H1 (cell line): ENCODE data around the gene CST7. TPM values are rescaled to one million over a fixed set of nuclear protein-coding genes. Genes with fewer than 3 reads are reported as not detected.

Experiments
- CTCF ChIA-PET: fragments of 300-600 bp; sonication (Branson Sonifier 250); formaldehyde crosslinking; loops from one replicate; lab custom pipeline; 2021; ENCODE audit not compliant: partially characterized antibody; lab: Charles Lee
- POLR2A ChIA-PET: fragments of 300-600 bp; sonication (Branson Sonifier 250); formaldehyde crosslinking; loops from one replicate; lab custom pipeline; 2021; ENCODE audit warnings: inconsistent platforms; ENCODE audit not compliant: partially characterized antibody; lab: Charles Lee
- DNase-seq, 2 experiments: peaks; one replicate each; pipeline versions ENCODE4 v3.0.0 to v3.0.0-alpha.2; 2010 to 2022; ENCODE audit warnings: low spot score in 2 of 2, low read depth in 1 of 2, mixed read lengths in 1 of 2
- FAIRE-seq: peaks from 2 replicates; lab custom pipeline; 2011; peaks lifted over from hg19 to GRCh38; lab: Jason Lieb, UNC
- H2AFZ ChIP-seq: 2 replicates; pipeline ENCODE4 v1.8.1; 2012; ENCODE audit warnings: low read length, inconsistent platforms
- H2AK5ac ChIP-seq: 2 replicates; pipeline ENCODE4 v1.6.1; 2013; ENCODE audit warnings: low read depth, low read length
- H2BK120ac ChIP-seq: replicated peaks from 2 replicates; pipeline ENCODE3; 2013; ENCODE audit warnings: low read depth, low read length, inconsistent platforms
- H2BK12ac ChIP-seq: 2 replicates; pipeline ENCODE4 v1.6.1; 2013; ENCODE audit warnings: low read depth, low read length
- H2BK15ac ChIP-seq: 2 replicates; pipeline ENCODE4 v1.6.1; 2013; ENCODE audit warnings: low read length
- H2BK20ac ChIP-seq: 2 replicates; pipeline ENCODE4 v1.6.1; 2013; ENCODE audit warnings: low read length
- H2BK5ac ChIP-seq: 2 replicates; pipeline ENCODE4 v1.6.1; 2013; ENCODE audit warnings: low read depth, low read length
- H3K14ac ChIP-seq: 2 replicates; pipeline ENCODE4 v1.6.1; 2013; ENCODE audit warnings: inconsistent platforms; ENCODE audit not compliant: insufficient read length
- H3K18ac ChIP-seq: 2 replicates; pipeline ENCODE4 v1.6.1; 2013; ENCODE audit warnings: low read length; ENCODE audit errors: extremely low read depth
- H3K23ac ChIP-seq: 2 replicates; pipeline ENCODE4 v1.6.1; 2013; ENCODE audit warnings: inconsistent platforms; ENCODE audit not compliant: insufficient read length
- H3K23me2 ChIP-seq: 2 replicates; pipeline ENCODE4 v1.6.1; 2013; ENCODE audit warnings: low read depth, low read length
- H3K27ac ChIP-seq: 2 replicates; pipeline ENCODE4 v1.6.1; 2011; ENCODE audit warnings: low read depth, low read length, inconsistent platforms
- H3K27me3 ChIP-seq, 4 experiments: replicated peaks in 1 of 4; 1 replicate in 1 of 4; 2 replicates in 3 of 4; pipeline versions ENCODE4 v1.6.1 to v1.8.1; 2011 to 2013; ENCODE audit warnings: low read length in 3 of 4, mild to moderate bottlenecking in 3 of 4, inconsistent platforms in 2 of 4, mixed read lengths in 2 of 4, moderate library complexity in 1 of 4; ENCODE audit not compliant: control insufficient read depth in 3 of 4, insufficient read depth in 3 of 4; ENCODE audit errors: extremely low read depth in 1 of 4
- H3K36me3 ChIP-seq, 4 experiments: 2 replicates each; pipeline versions ENCODE4 v1.6.1 to v1.8.1; 2011 to 2013; ENCODE audit warnings: mild to moderate bottlenecking in 4 of 4, low read length in 3 of 4, moderate library complexity in 2 of 4, control low read depth in 1 of 4, inconsistent platforms in 1 of 4; ENCODE audit not compliant: insufficient read depth in 4 of 4, control insufficient read depth in 2 of 4
- H3K4ac ChIP-seq: replicated peaks from 2 replicates; pipeline ENCODE3; 2013; ENCODE audit warnings: low read length, low read depth, mixed read lengths, inconsistent platforms; ENCODE audit not compliant: insufficient read length
- H3K4me1 ChIP-seq, 4 experiments: replicated peaks in 1 of 4; 1 replicate in 1 of 4; 2 replicates in 3 of 4; pipeline versions ENCODE4 v1.6.1 to v1.8.1; 2011 to 2013; ENCODE audit warnings: low read length in 3 of 4, inconsistent platforms in 2 of 4, mixed read lengths in 1 of 4; ENCODE audit not compliant: insufficient read depth in 4 of 4, control insufficient read depth in 3 of 4
- H3K4me2 ChIP-seq, 2 experiments: 2 replicates each; pipeline versions ENCODE4 v1.6.1 to v1.8.1; 2011 to 2013; ENCODE audit warnings: low read depth in 2 of 2, low read length in 2 of 2, control low read depth in 1 of 2, inconsistent platforms in 1 of 2, mild to moderate bottlenecking in 1 of 2; ENCODE audit not compliant: insufficient read depth in 1 of 2
- H3K4me3 ChIP-seq, 4 experiments: fragments of 200-600, 300-600 bp in 1 of 4; sonication (generic), shearing (Covaris generic), sonication (Bioruptor Twin) in 1 of 4; 2 replicates each; pipeline versions ENCODE4 v1.5.1 to v1.8.1; 2011 to 2016; ENCODE audit warnings: low read length in 4 of 4, low read depth in 3 of 4, control low read depth in 2 of 4, inconsistent platforms in 2 of 4, mild to moderate bottlenecking in 2 of 4, mixed read lengths in 1 of 4, moderate library complexity in 1 of 4; ENCODE audit not compliant: insufficient read depth in 2 of 4; ENCODE audit errors: extremely low read depth in 1 of 4
- H3K56ac ChIP-seq: replicated peaks from 2 replicates; pipeline ENCODE3; 2013; ENCODE audit warnings: low read depth, mild to moderate bottlenecking, mixed read lengths, low read length, inconsistent platforms; ENCODE audit not compliant: insufficient read length
- H3K79me1 ChIP-seq: 2 replicates; pipeline ENCODE4 v1.6.1; 2013; ENCODE audit warnings: low read depth, low read length, control low read depth
- H3K79me2 ChIP-seq, 2 experiments: 2 replicates each; pipeline versions ENCODE4 v1.6.1 to v1.8.1; 2012 to 2013; ENCODE audit warnings: low read length in 2 of 2, mild to moderate bottlenecking in 2 of 2, inconsistent platforms in 1 of 2; ENCODE audit not compliant: insufficient read depth in 2 of 2, control insufficient read depth in 1 of 2
- H3K9ac ChIP-seq, 4 experiments: replicated peaks in 1 of 4; 1 replicate in 1 of 4; 2 replicates in 3 of 4; pipeline versions ENCODE4 v1.6.1 to v1.8.1; 2011 to 2013; ENCODE audit warnings: low read depth in 3 of 4, low read length in 3 of 4, control low read depth in 2 of 4, mild to moderate bottlenecking in 2 of 4, moderate library complexity in 2 of 4, inconsistent platforms in 1 of 4; ENCODE audit errors: extremely low read depth in 1 of 4
- H3K9me3 ChIP-seq, 2 experiments: 2 replicates each; pipeline versions ENCODE4 v1.6.1 to v1.8.1; 2012 to 2013; ENCODE audit warnings: mild to moderate bottlenecking in 2 of 2, moderate library complexity in 2 of 2, control low read depth in 1 of 2, inconsistent platforms in 1 of 2, low read depth in 1 of 2, low read length in 1 of 2, mixed read lengths in 1 of 2; ENCODE audit not compliant: insufficient read depth in 2 of 2
- H4K20me1 ChIP-seq, 2 experiments: replicated peaks in 1 of 2; 2 replicates each; pipeline versions ENCODE3 to v1.8.1; 2011 to 2013; ENCODE audit warnings: inconsistent platforms in 2 of 2, low read length in 2 of 2, mild to moderate bottlenecking in 1 of 2; ENCODE audit not compliant: insufficient read depth in 2 of 2, control insufficient read depth in 1 of 2
- H4K5ac ChIP-seq: 2 replicates; pipeline ENCODE4 v1.6.1; 2013; ENCODE audit warnings: low read length, low read depth, mixed read lengths, inconsistent platforms; ENCODE audit not compliant: insufficient read length
- H4K8ac ChIP-seq: 2 replicates; pipeline ENCODE4 v1.8.0; 2013; ENCODE audit warnings: mild to moderate bottlenecking, moderate library complexity, low read length, inconsistent platforms; ENCODE audit not compliant: insufficient read depth; ENCODE audit errors: extremely low read depth
- H4K91ac ChIP-seq: replicated peaks from 2 replicates; pipeline ENCODE3; 2013; ENCODE audit warnings: low read length, mixed read lengths, inconsistent platforms; ENCODE audit not compliant: insufficient read length
- CREB1 ChIP-seq: IDR thresholded peaks from 2 replicates; pipeline ENCODE4 v1.6.1; 2012; ENCODE audit warnings: inconsistent platforms
- GTF2F1 ChIP-seq: IDR thresholded peaks from 2 replicates; pipeline ENCODE4 v1.6.1; 2012; ENCODE audit warnings: low read depth, low read length, improper control_type of control experiment, borderline replicate concordance
- HDAC2 ChIP-seq, 2 experiments: fragments of 300-600 bp in 1 of 2; sonication (generic) in 1 of 2; IDR thresholded peaks; 2 replicates each; pipeline ENCODE4 v1.6.1; 2011 to 2012; ENCODE audit warnings: low read depth in 2 of 2, low read length in 2 of 2, mild to moderate bottlenecking in 2 of 2, moderate library complexity in 2 of 2, borderline replicate concordance in 1 of 2, inconsistent platforms in 1 of 2
- RXRA ChIP-seq: IDR thresholded peaks from 2 replicates; pipeline ENCODE4 v1.6.1; 2011; ENCODE audit warnings: low read depth, mild to moderate bottlenecking, low read length, moderate library complexity; ENCODE audit not compliant: insufficient read depth
- TCF12 ChIP-seq: IDR thresholded peaks from 2 replicates; pipeline ENCODE4 v1.6.1; 2011; ENCODE audit warnings: low read depth, mild to moderate bottlenecking, low read length
- WGBS, 2 experiments: shearing (Covaris generic) in 1 of 2; methylation state at CpG; one replicate each; pipeline versions ENCODE4 v1.1.6 to v1.1.7; 2013 to 2015; ENCODE audit warnings: low lambda C conversion rate in 2 of 2, mixed read lengths in 2 of 2, inconsistent platforms in 1 of 2, low coverage in 1 of 2, missing lambda C conversion rate in 1 of 2; ENCODE audit not compliant: insufficient replicate concordance in 2 of 2, insufficient coverage in 1 of 2, insufficient read length in 1 of 2; ENCODE audit errors: extremely low coverage in 1 of 2, missing lambda C conversion rate in 1 of 2; 5-methylcytosine and 5-hydroxymethylcytosine counted together
- polyA plus RNA-seq, 7 experiments: library from polyadenylated mRNA; depleted of rRNA in 3 of 7; stranded (reverse) in 5 of 7; unstranded in 2 of 7; fragments of >200 nt in 5 of 7; fragments of 200-250 nt in 2 of 7; gene quantifications; 1 replicate in 5 of 7; 2 replicates in 1 of 7; 4 replicates in 1 of 7; pipeline versions ENCODE4 v1.2.1 to v1.2.3, GENCODE V29; 2011 to 2013; ENCODE audit warnings: missing spikeins in 2 of 7, mixed read lengths in 2 of 7
- total RNA-seq: library from RNA; stranded (reverse); fragmentation: NEBNext Ultra II Directional; extraction: Animal tissue kit (Norgen Biotek cat#: 25700); gene quantifications from 2 replicates; pipeline ENCODE4 v1.2.1, GENCODE V29; 2021

The CST7 gene
- total and polyA plus RNA-seq, 2 of the 8 experiments (the other 6 are each of a cell fraction or from before 2014, with no cell fraction given), result not detected

DNA sequence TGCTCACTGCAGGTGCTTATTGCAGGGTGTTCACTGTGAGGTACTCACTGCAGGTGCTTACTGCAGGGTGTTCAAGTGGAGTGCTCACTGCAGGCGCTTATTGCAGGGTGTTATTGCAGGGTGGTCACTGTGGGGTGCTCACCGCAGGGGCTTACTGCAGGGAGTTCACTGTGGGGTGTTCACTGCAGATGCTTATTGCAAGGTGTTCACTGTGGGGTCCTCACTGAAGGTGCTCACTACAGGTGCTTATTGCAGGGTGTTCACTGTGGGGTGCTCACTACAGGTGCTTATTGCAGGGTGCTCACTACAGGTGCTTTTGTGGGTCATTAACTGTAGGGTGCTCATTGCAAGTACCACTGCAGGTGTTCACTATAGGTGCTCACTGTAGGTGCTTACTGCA, 23.3 kb downstream of the CST7 start:
- DNase-seq (no peak), FAIRE-seq (no peak)
- Histone ChIP-seq H3K9ac (no peak overlapping the region), H2BK5ac (no peak overlapping the region), H2BK12ac (no peak overlapping the region), H3K4me3 (no peak overlapping the region), H2AFZ (no peak overlapping the region), H4K20me1 (peaks cover under 1 to 2% of the 10 kb centered on the region in 2 experiments), H2BK20ac (no peak overlapping the region), H3K14ac (no peak overlapping the region), H3K27me3 (no peaks in the 10 kb centered on the region), H3K4ac (no peak overlapping the region), H4K5ac (no peak overlapping the region), H3K4me2 (no peak overlapping the region), H3K79me1 (0 out of 2 replicates have a peak, but pooled peaks cover 2% of the 10 kb centered on the region), H2BK15ac (no peak overlapping the region), H3K4me1 (no peaks in the 10 kb centered on the region), H3K79me2 (no peaks in the 10 kb centered on the region; a peak in 1 of 4 replicates), H3K18ac (no peak overlapping the region), H3K23ac (no peak overlapping the region), H3K9me3 (peaks cover 0 to 9% of the 10 kb centered on the region in 2 experiments; a peak in 1 of 4 replicates), H2BK120ac (no peak overlapping the region), H3K23me2 (no peaks in the 10 kb centered on the region), H4K8ac (no peak overlapping the region), H3K56ac (no peak overlapping the region), H2AK5ac (no peak overlapping the region), H3K27ac (no peak overlapping the region), H4K91ac (no peak overlapping the region), H3K36me3 (peaks cover 6 to 22% (median 16%) of the 10 kb centered on the region in 4 experiments)
- no peak for TF ChIP-seq TCF12
- no peak for TF ChIP-seq CREB1
- no peak for TF ChIP-seq RXRA
- TF ChIP-seq GTF2F1, result no peak
- no peak for TF ChIP-seq HDAC2 (IDR thresholded peaks at IDR 0.05; ENCODE audit: borderline replicate concordance in 1 of 2, low read depth in 2 of 2, low read length in 2 of 2)
- WGBS, 2 experiments, result 100% methylated on average over 2 of the region's 2 CpGs; no CpG with 5 or more reads in 1 of the 2 experiments
- POLR2A ChIA-PET, result no interaction called here
- CTCF ChIA-PET, result no interaction called here
